Neural progenitor cell (in vitro differentiated cells): ENCODE data around the gene RPL37.

Experiments
- CTCF ChIP-seq: fragments of 200-600 bp; sonication (generic); IDR thresholded peaks from 2 replicates; pipeline ENCODE4 v1.5.1; 2017; ENCODE audit warnings: antibody characterized with exemption, mild to moderate bottlenecking
- EZH2 ChIP-seq: fragments of 200-600 bp; sonication (generic); IDR thresholded peaks from 2 replicates; pipeline ENCODE4 v1.6.1; 2017; ENCODE audit warnings: antibody characterized with exemption, mild to moderate bottlenecking, moderate library complexity
- EZH2phosphoT487 ChIP-seq: fragments of 200-600 bp; sonication (generic); IDR thresholded peaks from 2 replicates; pipeline ENCODE4 v1.6.1; 2017; ENCODE audit warnings: antibody characterized with exemption

GRCh38 chr5:40879163-40879942, 44.3 kb upstream of the RPL37 start:
- TF ChIP-seq CTCF = peak; percentile 71
- no peak for TF ChIP-seq EZH2
- TF ChIP-seq EZH2phosphoT487 = no peak
